SU-DHL-6 (cell line): Measurements from ENCODE around the gene C10orf71.

Source experiments
- EZH2phosphoT487 ChIP-seq: fragments of 200-600 bp; sonication (generic), shearing (Covaris generic); conservative IDR thresholded peaks from 2 replicates; pipeline ENCODE4 v1.6.1; 2018; ENCODE audit warnings: mild to moderate bottlenecking, antibody characterized with exemption, low read length, moderate library complexity, mixed read lengths
- TF ChIP-seq, protein P1 (sequence below): fragments of 200-600 bp; sonication (generic); IDR thresholded peaks from one replicate; pipeline ENCODE4 v1.5.1; 2017; ENCODE audit warnings: antibody characterized with exemption, mild to moderate bottlenecking, low read length, moderate library complexity; ENCODE audit not compliant: insufficient read depth, poor library complexity, severe bottlenecking

DNA sequence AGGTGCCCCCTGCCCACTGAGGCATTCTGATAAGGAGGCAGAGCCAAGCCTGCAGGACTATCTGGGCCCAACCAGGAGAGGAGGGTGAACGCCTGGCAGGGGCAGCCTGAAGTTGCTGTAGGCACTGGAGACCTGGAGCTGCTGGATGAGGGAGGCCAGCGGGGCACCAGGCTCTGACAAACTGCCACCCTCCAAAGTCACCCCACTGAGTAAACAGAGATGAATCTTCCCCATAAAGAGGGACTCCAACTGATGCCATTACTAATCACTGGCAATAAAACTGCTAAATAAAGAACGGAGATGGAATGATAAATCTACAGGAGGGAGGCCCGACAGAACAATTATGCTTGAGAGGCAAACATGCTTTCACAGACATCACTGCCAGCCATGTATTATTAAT, 52.7 kb downstream of the C10orf71 start:
- TF ChIP-seq, protein P1, sequence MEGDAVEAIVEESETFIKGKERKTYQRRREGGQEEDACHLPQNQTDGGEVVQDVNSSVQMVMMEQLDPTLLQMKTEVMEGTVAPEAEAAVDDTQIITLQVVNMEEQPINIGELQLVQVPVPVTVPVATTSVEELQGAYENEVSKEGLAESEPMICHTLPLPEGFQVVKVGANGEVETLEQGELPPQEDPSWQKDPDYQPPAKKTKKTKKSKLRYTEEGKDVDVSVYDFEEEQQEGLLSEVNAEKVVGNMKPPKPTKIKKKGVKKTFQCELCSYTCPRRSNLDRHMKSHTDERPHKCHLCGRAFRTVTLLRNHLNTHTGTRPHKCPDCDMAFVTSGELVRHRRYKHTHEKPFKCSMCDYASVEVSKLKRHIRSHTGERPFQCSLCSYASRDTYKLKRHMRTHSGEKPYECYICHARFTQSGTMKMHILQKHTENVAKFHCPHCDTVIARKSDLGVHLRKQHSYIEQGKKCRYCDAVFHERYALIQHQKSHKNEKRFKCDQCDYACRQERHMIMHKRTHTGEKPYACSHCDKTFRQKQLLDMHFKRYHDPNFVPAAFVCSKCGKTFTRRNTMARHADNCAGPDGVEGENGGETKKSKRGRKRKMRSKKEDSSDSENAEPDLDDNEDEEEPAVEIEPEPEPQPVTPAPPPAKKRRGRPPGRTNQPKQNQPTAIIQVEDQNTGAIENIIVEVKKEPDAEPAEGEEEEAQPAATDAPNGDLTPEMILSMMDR = no peak
- TF ChIP-seq EZH2phosphoT487 = no peak
